ENCODE data around the gene DDX41. TPM values are rescaled to one million over a fixed set of nuclear protein-coding genes. Genes with fewer than 3 reads are reported as not detected.
"Not testable (repeated sequence)": the region's sequence is repeated elsewhere in the genome, so short reads cannot be mapped to it uniquely, and the experiment has no call there.

The DDX41 gene
- total RNA-seq, 1 donor from 2014 or later, result 60.7 TPM

GRCh38 chr5:177537389-177538361, 20.9 kb upstream of the DDX41 start:
- TF ChIP-seq EZH2phosphoT487 (IDR thresholded peaks at IDR 0.05) (no peak), EZH2 (IDR thresholded peaks at IDR 0.05) (no peak)
- TF ChIP-seq, protein P1, sequence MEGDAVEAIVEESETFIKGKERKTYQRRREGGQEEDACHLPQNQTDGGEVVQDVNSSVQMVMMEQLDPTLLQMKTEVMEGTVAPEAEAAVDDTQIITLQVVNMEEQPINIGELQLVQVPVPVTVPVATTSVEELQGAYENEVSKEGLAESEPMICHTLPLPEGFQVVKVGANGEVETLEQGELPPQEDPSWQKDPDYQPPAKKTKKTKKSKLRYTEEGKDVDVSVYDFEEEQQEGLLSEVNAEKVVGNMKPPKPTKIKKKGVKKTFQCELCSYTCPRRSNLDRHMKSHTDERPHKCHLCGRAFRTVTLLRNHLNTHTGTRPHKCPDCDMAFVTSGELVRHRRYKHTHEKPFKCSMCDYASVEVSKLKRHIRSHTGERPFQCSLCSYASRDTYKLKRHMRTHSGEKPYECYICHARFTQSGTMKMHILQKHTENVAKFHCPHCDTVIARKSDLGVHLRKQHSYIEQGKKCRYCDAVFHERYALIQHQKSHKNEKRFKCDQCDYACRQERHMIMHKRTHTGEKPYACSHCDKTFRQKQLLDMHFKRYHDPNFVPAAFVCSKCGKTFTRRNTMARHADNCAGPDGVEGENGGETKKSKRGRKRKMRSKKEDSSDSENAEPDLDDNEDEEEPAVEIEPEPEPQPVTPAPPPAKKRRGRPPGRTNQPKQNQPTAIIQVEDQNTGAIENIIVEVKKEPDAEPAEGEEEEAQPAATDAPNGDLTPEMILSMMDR (IDR thresholded peaks at IDR 0.05), result no peak
- Mint-ChIP-seq H3K36me3 (peaks cover 14% of the 10 kb centered on the region), H3K4me3 (no peak overlapping the region), H3K4me1 (peaks cover 8% of the 10 kb centered on the region), H3K27ac (no peak overlapping the region), H3K9me3 (no peaks in the 10 kb centered on the region), H3K27me3 (ENCODE audit: insufficient read depth, low read depth) (peaks cover 2% of the 10 kb centered on the region)
- Histone ChIP-seq H3K9ac (no peak overlapping the region), H4K20me1 (ENCODE audit: low read depth) (peaks cover 79% of the 10 kb centered on the region), H3K27me3 (no peaks in the 10 kb centered on the region), H2AFZ (replicated peaks) (no peak overlapping the region), H3K27ac (no peak overlapping the region), H3F3A (ENCODE audit: low read depth) (peaks cover 6% of the 10 kb centered on the region), H3K4me1 (peaks cover 6% of the 10 kb centered on the region), H3K36me3 (no peaks in the 10 kb centered on the region), H3K79me2 (ENCODE audit: low read depth) (peaks cover 41% of the 10 kb centered on the region), H3K9me3 (ENCODE audit: low read depth) (no peaks in the 10 kb centered on the region), H3K4me2 (no peak overlapping the region), H3K4me3 (no peak overlapping the region)
- no peak for DNase-seq (ENCODE audit: low spot score)

DNA sequence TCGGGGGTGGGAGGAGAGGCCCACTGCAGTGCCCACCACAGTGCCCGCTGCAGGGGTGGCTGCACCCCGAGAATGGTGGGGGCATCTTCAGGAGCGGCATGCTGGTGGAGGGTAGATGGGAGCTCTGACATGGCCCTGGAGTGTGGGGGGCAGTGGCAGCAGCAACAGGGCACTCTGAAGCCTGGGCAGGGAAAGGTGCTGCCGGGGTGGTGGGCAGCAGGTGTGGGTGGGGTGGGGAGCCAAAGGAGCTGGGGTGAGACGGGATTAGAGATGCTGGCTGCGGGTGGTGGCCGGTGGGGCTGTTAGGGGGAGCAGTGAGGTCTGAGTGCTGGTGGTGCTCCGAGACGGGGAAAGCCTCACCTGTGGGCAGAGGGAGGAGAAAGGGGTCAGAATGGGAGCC, 19.6 kb upstream of the DDX41 start:
- Histone ChIP-seq H3K4me3 (no peak overlapping the region), H3F3A (ENCODE audit: low read depth) (no peaks in the 10 kb centered on the region), H4K20me1 (ENCODE audit: low read depth) (peaks cover 70% of the 10 kb centered on the region), H2AFZ (replicated peaks) (no peak overlapping the region), H3K27ac (no peak overlapping the region), H3K79me2 (ENCODE audit: low read depth) (peaks cover 29% of the 10 kb centered on the region), H3K4me2 (no peak overlapping the region), H3K36me3 (no peaks in the 10 kb centered on the region), H3K4me1 (no peaks in the 10 kb centered on the region), H3K9me3 (ENCODE audit: low read depth) (no peaks in the 10 kb centered on the region), H3K9ac (no peak overlapping the region), H3K27me3 (no peaks in the 10 kb centered on the region)
- peaks cover 14% of the 10 kb centered on the region for H3K36me3 Mint-ChIP-seq
- H3K9me3 Mint-ChIP-seq, result no peaks in the 10 kb centered on the region
- no peak overlapping the region for H3K27ac Mint-ChIP-seq
- TF ChIP-seq EZH2phosphoT487 (IDR thresholded peaks at IDR 0.05) (no peak), EZH2 (IDR thresholded peaks at IDR 0.05) (no peak)
- TF ChIP-seq, protein P1 (IDR thresholded peaks at IDR 0.05), result no peak
- H3K4me3 Mint-ChIP-seq, result peak overlapping the region; percentile 62
- peaks cover 3% of the 10 kb centered on the region for H3K4me1 Mint-ChIP-seq
- H3K27me3 Mint-ChIP-seq (ENCODE audit: insufficient read depth, low read depth), result peaks cover 2% of the 10 kb centered on the region
- DNase-seq (ENCODE audit: low spot score), result no peak

DNA sequence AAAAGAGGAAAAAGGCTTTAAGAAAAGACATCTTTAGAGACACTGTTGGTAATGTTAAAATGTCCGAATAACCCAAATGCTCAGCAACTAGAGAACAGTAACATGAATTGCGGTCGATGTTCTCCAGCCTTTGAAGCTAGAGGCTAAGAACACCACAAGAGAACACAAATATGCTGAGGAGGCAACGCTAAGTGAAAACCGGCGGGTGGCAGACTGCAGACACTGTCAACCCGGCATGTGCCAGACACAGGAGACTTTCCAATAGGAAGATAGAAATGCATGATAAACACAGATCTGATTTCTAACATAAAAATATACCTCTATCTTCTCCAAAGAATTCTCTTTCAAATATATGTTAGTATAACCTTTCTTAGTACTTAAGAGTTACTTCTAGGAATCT, 18.4 kb upstream of the DDX41 start:
- Histone ChIP-seq H4K20me1 (ENCODE audit: low read depth) (peaks cover 63% of the 10 kb centered on the region), H3K27me3 (no peaks in the 10 kb centered on the region), H3K36me3 (no peaks in the 10 kb centered on the region), H3K79me2 (ENCODE audit: low read depth) (peaks cover 18% of the 10 kb centered on the region), H3K9me3 (ENCODE audit: low read depth) (no peaks in the 10 kb centered on the region), H3F3A (ENCODE audit: low read depth) (no peaks in the 10 kb centered on the region), H3K9ac (no peak overlapping the region), H3K4me2 (no peak overlapping the region), H3K27ac (no peak overlapping the region), H3K4me3 (no peak overlapping the region), H3K4me1 (no peaks in the 10 kb centered on the region), H2AFZ (replicated peaks) (no peak overlapping the region)
- H3K4me3 Mint-ChIP-seq, result no peak overlapping the region
- no peak for DNase-seq (ENCODE audit: low spot score)
- no peak overlapping the region for H3K27ac Mint-ChIP-seq
- peaks cover 19% of the 10 kb centered on the region for H3K36me3 Mint-ChIP-seq
- H3K27me3 Mint-ChIP-seq (ENCODE audit: insufficient read depth, low read depth), result peaks cover 2% of the 10 kb centered on the region
- TF ChIP-seq EZH2phosphoT487 (IDR thresholded peaks at IDR 0.05) (no peak), EZH2 (IDR thresholded peaks at IDR 0.05) (no peak)
- TF ChIP-seq, protein P1 (IDR thresholded peaks at IDR 0.05), result no peak
- no peaks in the 10 kb centered on the region for H3K9me3 Mint-ChIP-seq
- H3K4me1 Mint-ChIP-seq, result peaks cover 3% of the 10 kb centered on the region

DNA sequence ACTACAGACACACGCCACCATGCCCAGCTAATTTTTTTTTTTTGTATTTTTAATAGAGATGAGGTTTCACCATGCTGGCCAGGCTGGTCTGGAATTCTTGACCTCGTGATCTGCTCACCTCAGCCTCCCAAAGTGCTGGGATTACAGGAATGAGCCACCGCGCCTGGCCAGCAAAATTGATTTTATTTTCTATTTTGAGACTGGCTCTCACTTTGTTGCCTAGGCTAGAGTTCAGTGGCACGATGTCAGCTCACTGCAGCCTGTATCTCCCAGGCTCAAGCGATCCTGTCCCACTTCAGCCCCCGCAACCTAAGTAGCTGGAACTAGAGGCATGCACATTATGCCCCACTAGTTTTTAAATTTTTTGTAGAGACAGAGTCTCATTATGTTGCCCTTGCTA, 17.7 kb upstream of the DDX41 start:
- peaks cover 20% of the 10 kb centered on the region for H3K36me3 Mint-ChIP-seq
- Histone ChIP-seq H4K20me1 (ENCODE audit: low read depth) (peaks cover 58% of the 10 kb centered on the region), H3K79me2 (ENCODE audit: low read depth) (peaks cover 12% of the 10 kb centered on the region)
- not testable (repeated sequence) for H3K4me3 Mint-ChIP-seq; H3K9ac ChIP-seq; H3K27ac Mint-ChIP-seq; H3K36me3 ChIP-seq; DNase-seq (ENCODE audit: low spot score); H3K4me3 ChIP-seq; H3K4me1 ChIP-seq; H3K27me3 ChIP-seq; H3K9me3 Mint-ChIP-seq; H2AFZ ChIP-seq (replicated peaks); H3K27me3 Mint-ChIP-seq (ENCODE audit: insufficient read depth, low read depth); H3F3A ChIP-seq (ENCODE audit: low read depth); H3K4me2 ChIP-seq; H3K9me3 ChIP-seq (ENCODE audit: low read depth); H3K4me1 Mint-ChIP-seq; H3K27ac ChIP-seq

Measured in neural progenitor cell (in vitro differentiated cells).